ENCODE data around the gene ADAM12.

The ADAM12 gene

DNA sequence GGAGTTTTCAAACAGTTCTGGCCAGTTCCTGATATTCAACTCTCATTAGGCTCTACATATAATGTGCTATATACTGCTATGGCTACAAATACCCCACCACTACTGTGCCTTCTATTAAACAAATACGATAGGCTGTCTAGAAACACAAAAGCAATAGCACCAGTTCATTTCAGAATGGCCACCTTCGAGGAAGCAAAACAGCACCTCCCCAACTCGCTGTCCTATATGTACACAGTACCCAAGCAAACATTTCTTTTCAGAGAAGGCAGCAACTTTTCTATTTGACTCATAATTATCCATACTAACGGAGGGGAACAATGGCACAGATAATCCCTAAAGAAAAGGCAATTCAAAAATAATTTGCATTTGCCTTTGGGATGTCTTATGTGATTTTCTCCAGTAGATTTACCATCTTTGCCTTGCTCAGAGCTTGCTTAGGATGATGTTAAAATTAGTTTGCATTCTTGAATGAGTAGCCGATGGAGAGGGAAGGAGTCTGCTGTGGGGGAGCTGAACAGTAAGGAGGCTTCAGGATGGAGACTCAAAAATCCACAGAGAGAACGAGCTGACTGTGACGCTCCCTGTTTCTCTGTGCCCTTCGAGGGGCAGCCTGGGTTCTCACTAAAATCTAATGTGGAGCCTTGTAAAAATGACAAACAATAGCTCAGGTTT, 273.3 kb downstream of the ADAM12 start:
- H3K4me3 ChIP-seq (ENCODE audit: low read depth, low read length): no peak overlapping the region
- no peak for DNase-seq (ENCODE audit: low read depth)

- no peak for DNase-seq (ENCODE audit: low read depth)
Observed at GRCh38 chr10:126111516-126111915, 276.8 kb downstream of the ADAM12 start.

GRCh38 chr10:126110489-126111180, 277.6 kb downstream of the ADAM12 start:
- peak; percentile 71 for DNase-seq (ENCODE audit: low read depth)
- no peak overlapping the region for H3K4me3 ChIP-seq (ENCODE audit: low read depth, low read length)

More at GRCh38 chr10:126111516-126111915, 276.8 kb downstream of the ADAM12 start:
- H3K4me3 ChIP-seq (ENCODE audit: low read depth, low read length): no peak overlapping the region

DNA sequence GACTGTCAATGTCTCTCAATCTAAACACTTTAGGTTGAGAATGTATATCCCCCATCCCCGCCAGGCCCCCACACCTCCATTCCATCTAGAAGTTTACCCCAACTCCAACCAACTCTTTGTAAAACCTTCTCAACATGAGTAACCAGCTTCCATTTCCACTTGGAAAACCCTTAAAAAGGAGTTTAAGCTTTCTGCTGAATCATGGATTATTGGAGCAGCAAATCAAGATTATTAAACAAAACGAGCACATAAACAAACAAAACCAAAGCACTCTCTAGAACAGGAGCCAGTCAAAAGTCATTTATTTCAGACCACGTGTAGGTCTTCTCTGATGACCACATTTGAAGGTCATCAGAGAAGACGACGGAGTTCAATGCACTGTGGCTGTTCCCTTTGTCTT, 278.4 kb downstream of the ADAM12 start:
- no peak for DNase-seq (ENCODE audit: low read depth)
- no peak overlapping the region for H3K4me3 ChIP-seq (ENCODE audit: low read depth, low read length)

DNA sequence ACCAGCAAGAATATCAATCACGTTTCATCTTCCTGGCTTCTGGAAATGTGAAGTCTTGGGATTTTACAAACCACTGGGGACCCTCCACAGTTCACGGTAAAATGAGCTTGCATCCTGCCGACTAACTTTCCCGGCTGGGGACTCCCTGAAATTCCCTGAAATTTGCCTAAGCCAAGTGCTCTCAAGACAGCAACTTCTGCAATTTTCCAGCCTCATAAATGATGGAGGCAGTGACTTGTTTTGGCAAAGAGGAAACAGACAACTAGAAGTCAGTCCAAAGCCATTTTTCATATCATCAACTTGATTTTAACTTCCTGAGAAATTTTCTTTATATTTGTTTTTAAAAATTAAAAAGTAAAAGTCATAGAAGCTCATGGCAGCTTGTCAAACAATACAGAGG, 279.6 kb downstream of the ADAM12 start:
- no peak overlapping the region for H3K4me3 ChIP-seq (ENCODE audit: low read depth, low read length)
- no peak for DNase-seq (ENCODE audit: low read depth)

DNA sequence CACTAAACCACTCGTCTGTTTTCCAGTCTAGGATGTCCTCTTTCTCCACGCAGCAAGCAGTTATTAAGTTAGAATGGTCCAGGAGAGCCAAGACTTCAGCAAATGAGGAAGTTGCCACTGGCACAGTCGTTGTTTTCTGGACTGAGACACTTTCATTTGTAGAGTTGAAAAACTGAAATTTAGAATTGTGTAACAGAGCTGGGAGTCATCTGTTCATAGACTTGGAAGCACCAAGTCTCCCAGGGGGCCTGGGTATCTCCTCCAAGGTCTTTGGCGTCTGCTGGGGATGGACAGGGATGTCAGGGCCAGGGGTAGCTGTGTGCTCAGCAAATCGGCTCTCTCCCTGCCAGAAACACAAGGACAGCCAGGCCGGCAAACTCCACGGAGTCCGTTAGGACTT, 283.5 kb downstream of the ADAM12 start:
- H3K4me3 ChIP-seq (ENCODE audit: low read depth, low read length): no peak overlapping the region
- no peak for DNase-seq (ENCODE audit: low read depth)

DNA sequence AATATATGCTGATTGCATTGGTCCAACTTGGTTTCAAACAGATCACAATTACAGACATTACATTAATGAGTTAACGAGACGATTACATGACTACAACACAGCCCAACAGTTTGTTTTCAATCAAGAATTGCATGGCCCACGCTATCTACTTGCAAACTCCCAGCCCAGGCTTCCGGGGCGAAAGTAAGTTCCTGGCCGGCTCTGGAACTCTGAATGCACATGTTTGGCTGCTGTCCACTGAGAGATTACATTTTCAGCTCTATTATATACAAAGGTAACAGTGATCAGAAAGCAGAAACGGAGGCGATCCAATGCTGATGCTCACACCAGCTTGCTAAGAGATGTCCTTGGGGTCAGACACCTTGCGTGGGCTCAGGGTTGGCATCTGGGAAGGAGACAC, 285.6 kb downstream of the ADAM12 start:
- DNase-seq (ENCODE audit: low read depth): no peak
- H3K4me3 ChIP-seq (ENCODE audit: low read depth, low read length): no peak overlapping the region

GRCh38 chr10:126101736-126102135, 286.5 kb downstream of the ADAM12 start:
- DNase-seq (ENCODE audit: low read depth): no peak

DNA sequence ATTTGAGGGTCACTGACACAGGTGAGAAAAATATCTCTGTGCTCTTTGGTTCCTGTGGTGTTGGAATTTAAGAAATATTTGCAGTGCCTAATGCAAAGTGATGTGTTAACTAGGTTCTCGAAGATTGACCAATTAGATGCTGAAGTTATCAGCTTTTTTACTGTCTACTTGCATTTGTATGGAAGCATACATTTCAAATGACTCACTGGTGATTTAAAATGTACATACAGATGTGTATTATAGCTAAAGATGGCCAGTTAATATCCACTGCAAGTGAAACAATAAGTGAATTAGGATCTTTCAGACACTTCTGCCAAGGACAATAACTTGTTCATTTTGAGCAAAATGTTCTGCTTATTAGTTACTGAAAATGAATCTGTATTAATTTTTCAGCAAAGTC, 287.0 kb downstream of the ADAM12 start:
- no peak for DNase-seq (ENCODE audit: low read depth)
- H3K4me3 ChIP-seq (ENCODE audit: low read depth, low read length): no peak overlapping the region

More at GRCh38 chr10:126101736-126102135, 286.5 kb downstream of the ADAM12 start:
- H3K4me3 ChIP-seq (ENCODE audit: low read depth, low read length): no peak overlapping the region

- H3K4me3 ChIP-seq (ENCODE audit: low read depth, low read length): no peak overlapping the region
- no peak for DNase-seq (ENCODE audit: low read depth)
Observed at GRCh38 chr10:126099366-126099765, 288.9 kb downstream of the ADAM12 start.

GRCh38 chr10:126098226-126098581, 290.1 kb downstream of the ADAM12 start:
- DNase-seq (ENCODE audit: low read depth): no peak
- no peak overlapping the region for H3K4me3 ChIP-seq (ENCODE audit: low read depth, low read length)

GRCh38 chr10:126097558-126098225, 290.6 kb downstream of the ADAM12 start:
- H3K4me3 ChIP-seq (ENCODE audit: low read depth, low read length): no peak overlapping the region
- no peak for DNase-seq (ENCODE audit: low read depth)

DNA sequence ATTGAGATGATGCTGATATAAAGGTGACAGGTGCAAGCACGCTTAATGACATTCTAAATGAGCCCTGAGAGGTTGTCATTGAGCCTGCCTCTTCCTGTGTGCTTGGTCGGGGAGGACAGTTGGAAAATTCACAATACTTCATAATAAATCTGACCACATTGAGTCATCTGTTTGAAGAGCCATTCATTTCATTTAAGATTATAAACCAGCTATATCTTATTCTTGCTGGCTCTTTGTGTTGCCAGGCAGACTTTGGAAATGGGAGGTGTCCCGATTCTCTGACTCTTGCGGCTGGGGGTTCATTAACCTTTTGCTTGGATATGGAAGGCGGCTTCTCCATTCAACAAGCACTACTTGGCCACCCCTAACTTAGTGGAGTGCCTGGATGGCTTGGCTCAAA, 293.7 kb downstream of the ADAM12 start:
- H3K4me3 ChIP-seq (ENCODE audit: low read depth, low read length): no peak overlapping the region
- no peak for DNase-seq (ENCODE audit: low read depth)

- peak; percentile 41 for DNase-seq (ENCODE audit: low read depth)
Observed at GRCh38 chr10:126092366-126093215, 295.7 kb downstream of the ADAM12 start.

GRCh38 chr10:126090911-126091728, 297.2 kb downstream of the ADAM12 start:
- H3K4me3 ChIP-seq (ENCODE audit: low read depth, low read length): no peak overlapping the region
- peak; percentile 95 for DNase-seq (ENCODE audit: low read depth)

More at GRCh38 chr10:126092366-126093215, 295.7 kb downstream of the ADAM12 start:
- H3K4me3 ChIP-seq (ENCODE audit: low read depth, low read length): no peak overlapping the region

- no peak for DNase-seq (ENCODE audit: low read depth)
- no peak overlapping the region for H3K4me3 ChIP-seq (ENCODE audit: low read depth, low read length)
Observed at GRCh38 chr10:126090443-126090842, 297.8 kb downstream of the ADAM12 start.

DNA sequence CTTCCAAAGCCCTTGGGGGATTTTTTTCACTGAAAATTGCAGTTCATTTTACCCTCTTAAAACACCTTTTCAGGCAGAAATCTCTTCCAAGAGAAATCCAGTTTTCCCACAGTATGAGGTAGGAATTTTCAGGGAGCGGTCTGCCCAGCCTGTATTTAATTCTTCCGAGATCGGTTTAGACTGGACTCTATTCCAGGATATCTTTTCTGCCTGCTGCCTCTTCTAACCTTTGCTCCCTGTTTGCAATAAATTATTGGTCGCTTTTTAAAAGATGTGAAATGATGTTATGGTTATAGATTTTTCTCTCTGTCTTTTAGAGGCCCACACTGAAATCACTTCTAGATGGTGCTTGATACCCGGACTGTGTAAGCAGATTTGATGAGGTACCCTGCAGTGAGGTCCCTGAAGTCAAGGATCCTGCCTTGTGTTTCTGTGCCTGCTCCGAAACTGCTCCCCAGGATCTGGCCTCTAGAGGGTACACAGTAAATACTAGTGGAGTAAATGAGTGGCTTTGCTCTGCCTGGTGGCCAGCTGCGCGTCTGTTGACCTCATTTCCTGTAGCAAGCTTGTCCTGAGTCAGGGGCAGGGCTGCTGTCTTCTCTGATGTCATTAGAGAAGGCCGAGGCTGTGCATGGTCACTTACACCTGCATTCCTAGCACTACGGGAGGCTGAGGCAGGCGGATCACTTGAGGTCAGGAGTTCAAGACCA, 300.3 kb downstream of the ADAM12 start:
- no peak for DNase-seq (ENCODE audit: low read depth)
- no peak overlapping the region for H3K4me3 ChIP-seq (ENCODE audit: low read depth, low read length)

- DNase-seq (ENCODE audit: low read depth): no peak
- no peak overlapping the region for H3K4me3 ChIP-seq (ENCODE audit: low read depth, low read length)
Observed at GRCh38 chr10:126087153-126087680, 301.1 kb downstream of the ADAM12 start.
